KMS-11 (cell line): Measurements from ENCODE around the gene ITGB3.

ENCODE experiments used
- H2AFZ ChIP-seq: fragments of 200-600 bp; sonication (generic); 2 replicates; pipeline ENCODE4 v1.6.1; 2016; ENCODE audit warnings: antibody characterized with exemption, mixed run types, low read depth
- H3K27ac ChIP-seq: fragments of 200-600 bp; sonication (generic); 2 replicates; pipeline ENCODE4 v1.6.1; 2016; ENCODE audit warnings: mild to moderate bottlenecking, mixed run types
- H3K27me3 ChIP-seq: fragments of 200-600 bp; sonication (generic); 2 replicates; pipeline ENCODE4 v1.6.1; 2017; ENCODE audit warnings: mild to moderate bottlenecking, low read depth, mixed run types, moderate library complexity; ENCODE audit not compliant: insufficient read depth
- H3K36me3 ChIP-seq: fragments of 200-600 bp; sonication (generic); 2 replicates; pipeline ENCODE4 v1.6.1; 2017; ENCODE audit warnings: mild to moderate bottlenecking, mixed run types; ENCODE audit not compliant: insufficient read depth
- H3K4me1 ChIP-seq: fragments of 200-600 bp; sonication (generic); 2 replicates; pipeline ENCODE4 v1.6.1; 2016; ENCODE audit warnings: mild to moderate bottlenecking, low read depth, mixed run types; ENCODE audit not compliant: poor library complexity, severe bottlenecking
- H3K4me2 ChIP-seq: fragments of 200-600 bp; sonication (generic); 2 replicates; pipeline ENCODE4 v1.7.0; 2016; ENCODE audit warnings: mild to moderate bottlenecking, mixed run types
- H3K4me3 ChIP-seq: fragments of 200-600 bp; sonication (generic); IDR thresholded peaks from 2 replicates; pipeline ENCODE4 v1.6.1; 2017; ENCODE audit warnings: low read depth, low read length, mixed read lengths; ENCODE audit not compliant: insufficient read depth
- H3K79me2 ChIP-seq: fragments of 200-600 bp; sonication (generic); 2 replicates; pipeline ENCODE4 v1.6.1; 2016; ENCODE audit warnings: low read depth, mixed run types; ENCODE audit not compliant: insufficient read depth
- H3K9ac ChIP-seq: fragments of 200-600 bp; sonication (generic); 2 replicates; pipeline ENCODE4 v1.6.1; 2016; ENCODE audit warnings: mild to moderate bottlenecking, mixed run types
- H4K20me1 ChIP-seq: fragments of 200-600 bp; sonication (generic); 2 replicates; pipeline ENCODE4 v1.6.1; 2016; ENCODE audit warnings: mild to moderate bottlenecking, mixed run types; ENCODE audit not compliant: insufficient read depth
- CTCF ChIP-seq: fragments of 200-600 bp; sonication (generic); conservative IDR thresholded peaks from 2 replicates; pipeline ENCODE4 v1.6.1; 2017; ENCODE audit warnings: low read depth, mild to moderate bottlenecking, antibody characterized with exemption, low read length, moderate library complexity, mixed read lengths

Gene ITGB3

GRCh38 chr17:47332287-47332686 is 78.7 kb downstream of the ITGB3 start:
- no peak overlapping the region for H3K9ac ChIP-seq
- no peaks in the 10 kb centered on the region for H3K36me3 ChIP-seq
- H2AFZ ChIP-seq, result no peak overlapping the region
- H3K4me1 ChIP-seq, result no peaks in the 10 kb centered on the region
- H3K4me2 ChIP-seq, result no peak overlapping the region
- H3K4me3 ChIP-seq, result no peak overlapping the region
- no peak overlapping the region for H3K27ac ChIP-seq
- no peak for TF ChIP-seq CTCF
- H3K79me2 ChIP-seq, result no peaks in the 10 kb centered on the region
- no peaks in the 10 kb centered on the region for H3K27me3 ChIP-seq
- H4K20me1 ChIP-seq, result no peaks in the 10 kb centered on the region

GRCh38 chr17:47335101-47335936 is 81.7 kb downstream of the ITGB3 start:
- no peak for TF ChIP-seq CTCF
- no peak overlapping the region for H3K9ac ChIP-seq
- H3K4me1 ChIP-seq, result no peaks in the 10 kb centered on the region
- no peak overlapping the region for H3K4me2 ChIP-seq
- no peaks in the 10 kb centered on the region for H3K36me3 ChIP-seq
- H2AFZ ChIP-seq, result no peak overlapping the region
- no peaks in the 10 kb centered on the region for H3K79me2 ChIP-seq
- H3K4me3 ChIP-seq, result no peak overlapping the region
- no peak overlapping the region for H3K27ac ChIP-seq
- no peaks in the 10 kb centered on the region for H4K20me1 ChIP-seq
- no peaks in the 10 kb centered on the region for H3K27me3 ChIP-seq

GRCh38 chr17:47338026-47338425 is 84.4 kb downstream of the ITGB3 start:
- Histone ChIP-seq H3K27ac (no peak overlapping the region), H3K4me1 (no peaks in the 10 kb centered on the region), H2AFZ (no peak overlapping the region), H3K9ac (no peak overlapping the region), H3K4me2 (no peak overlapping the region), H3K79me2 (no peaks in the 10 kb centered on the region), H4K20me1 (no peaks in the 10 kb centered on the region), H3K4me3 (no peak overlapping the region), H3K36me3 (no peaks in the 10 kb centered on the region), H3K27me3 (no peaks in the 10 kb centered on the region)
- TF ChIP-seq CTCF, result no peak

- H3K9ac ChIP-seq, result no peak overlapping the region
- no peaks in the 10 kb centered on the region for H3K36me3 ChIP-seq
- no peak overlapping the region for H3K27ac ChIP-seq
- TF ChIP-seq CTCF, result no peak
- no peak overlapping the region for H3K4me3 ChIP-seq
- H3K79me2 ChIP-seq, result no peaks in the 10 kb centered on the region
- no peak overlapping the region for H3K4me2 ChIP-seq
- H4K20me1 ChIP-seq, result no peaks in the 10 kb centered on the region
- peaks cover 8% of the 10 kb centered on the region for H3K4me1 ChIP-seq
- no peak overlapping the region for H2AFZ ChIP-seq
- no peaks in the 10 kb centered on the region for H3K27me3 ChIP-seq
Measured at GRCh38 chr17:47352848-47353247, 99.2 kb downstream of the ITGB3 start.
